CD4-positive, alpha-beta T cell treated with Interferon gamma for 1 hour (primary cell): ENCODE results near the gene ZNF705A.
"Not testable (repeated sequence)": the region's sequence is repeated elsewhere in the genome, so short reads cannot be mapped to it uniquely, and the experiment has no call there.

Source experiments
- DNase-seq: peaks from one replicate; pipeline ENCODE4 v3.0.0-alpha.2; 2020

ZNF705A gene

DNA sequence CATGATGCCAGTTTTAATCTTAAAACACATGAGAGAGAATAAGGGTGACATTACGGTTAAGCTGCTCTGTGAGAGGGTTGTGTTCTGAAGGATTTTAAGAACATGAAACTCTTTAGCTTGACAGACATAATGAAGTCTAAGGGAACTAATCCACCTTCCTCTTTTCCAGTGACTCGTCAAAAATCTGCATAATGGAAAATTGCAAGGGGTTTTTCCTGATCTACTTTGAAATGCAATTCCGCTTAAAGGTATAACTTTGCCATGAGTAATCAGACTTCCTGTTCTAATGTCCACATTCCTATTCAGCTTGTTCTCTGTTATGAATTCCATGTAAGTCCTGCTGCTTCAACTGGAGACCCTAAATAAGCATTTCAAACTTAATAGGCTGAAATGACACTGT lies at the start of gene ZNF705A:
Gene ZNF705A, plus strand, starts transcription at position 171 of the 400 bp plus-strand sequence. CDS start 15,611 bp downstream, outside the sequence.
- no peak for DNase-seq

- DNase-seq: peak; percentile 73
Measured at GRCh38 chr12:8108808-8109398, 47.9 kb upstream of the ZNF705A start.

GRCh38 chr12:8113117-8113516 lies 43.7 kb upstream of the ZNF705A start:
- DNase-seq: not testable (repeated sequence)

DNA sequence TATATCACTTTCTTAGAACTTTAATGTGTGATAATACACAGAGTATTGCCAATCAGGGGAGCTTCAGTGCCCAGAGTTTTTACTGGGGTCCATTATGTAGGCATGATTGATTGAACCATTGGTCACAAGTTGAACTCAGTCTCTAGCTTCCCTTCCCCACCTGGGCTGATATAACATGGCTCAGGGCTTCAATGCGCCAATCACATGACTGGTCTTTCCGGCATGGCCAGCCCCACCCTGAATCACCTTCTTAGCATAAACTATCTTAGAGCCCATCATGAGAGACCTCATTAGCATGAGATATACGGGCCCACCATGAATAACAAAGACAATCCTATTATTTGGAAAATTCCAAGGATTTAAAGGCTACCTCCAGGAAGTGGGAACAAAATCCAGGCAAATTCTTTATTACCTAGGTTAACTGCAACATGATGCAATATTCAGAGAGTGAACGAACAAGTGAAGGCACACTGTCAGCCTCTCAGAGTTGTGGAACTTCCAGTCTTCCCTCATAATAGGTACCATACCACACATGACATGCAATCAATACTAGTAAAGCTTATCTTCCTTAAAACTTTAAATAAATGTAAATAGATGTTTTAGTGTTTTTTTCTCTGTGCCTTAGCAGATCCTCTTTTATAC lies 36.6 kb upstream of the ZNF705A start:
- DNase-seq: no peak

GRCh38 chr12:8123124-8123912 lies 33.5 kb upstream of the ZNF705A start, which contains the start of gene CLEC4A:
TSS of gene CLEC4A (plus strand) at chr12:8123617. CDS start at chr12:8123879, 262 bp downstream.
- no peak for DNase-seq

DNA sequence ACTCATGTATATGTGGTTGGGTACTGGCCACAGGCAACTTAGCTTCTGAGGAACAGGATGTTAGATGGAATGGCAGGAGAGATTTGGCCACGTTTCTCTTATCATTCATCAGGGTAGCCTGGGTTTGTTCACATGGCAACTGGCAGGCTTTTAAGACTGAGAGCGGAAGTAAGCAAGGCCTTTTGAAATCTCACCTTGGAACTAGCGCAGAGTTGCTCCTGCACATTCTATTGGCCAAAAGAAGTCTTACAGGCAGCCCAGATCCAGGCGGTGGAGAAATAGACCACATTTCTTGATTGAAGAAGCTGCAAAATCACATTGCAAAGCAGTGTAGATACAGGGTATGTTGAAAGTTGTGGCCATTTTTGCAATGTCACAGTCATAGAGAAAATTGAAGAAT lies 29.7 kb upstream of the ZNF705A start:
- DNase-seq: peak; percentile 3

- DNase-seq: not testable (repeated sequence)
Measured at GRCh38 chr12:8133636-8134397, 23.0 kb upstream of the ZNF705A start.

GRCh38 chr12:8134398-8134930 lies 22.4 kb upstream of the ZNF705A start:
- DNase-seq: not testable (repeated sequence)

DNA sequence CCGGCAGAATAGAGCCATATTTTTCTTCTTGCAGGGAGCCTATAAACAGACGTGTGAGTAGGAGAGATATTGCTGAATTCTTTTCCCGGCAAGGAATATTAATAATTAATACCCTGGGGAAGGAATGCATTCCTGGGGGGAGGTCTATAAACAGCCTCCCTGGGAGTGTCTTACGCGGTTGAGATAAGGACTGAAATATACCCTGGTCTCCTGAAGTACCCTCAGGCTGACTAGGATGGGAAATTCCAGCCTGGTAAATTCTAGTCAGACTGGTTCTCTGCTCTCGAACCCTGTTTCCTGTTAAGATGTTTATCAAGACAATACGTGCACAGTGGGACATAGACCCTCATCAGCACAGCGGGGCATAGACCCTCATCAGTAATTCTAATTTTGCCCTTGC lies 15.2 kb upstream of the ZNF705A start:
- not testable (repeated sequence) for DNase-seq

GRCh38 chr12:8143261-8143660 lies 13.6 kb upstream of the ZNF705A start:
- DNase-seq: no peak

DNA sequence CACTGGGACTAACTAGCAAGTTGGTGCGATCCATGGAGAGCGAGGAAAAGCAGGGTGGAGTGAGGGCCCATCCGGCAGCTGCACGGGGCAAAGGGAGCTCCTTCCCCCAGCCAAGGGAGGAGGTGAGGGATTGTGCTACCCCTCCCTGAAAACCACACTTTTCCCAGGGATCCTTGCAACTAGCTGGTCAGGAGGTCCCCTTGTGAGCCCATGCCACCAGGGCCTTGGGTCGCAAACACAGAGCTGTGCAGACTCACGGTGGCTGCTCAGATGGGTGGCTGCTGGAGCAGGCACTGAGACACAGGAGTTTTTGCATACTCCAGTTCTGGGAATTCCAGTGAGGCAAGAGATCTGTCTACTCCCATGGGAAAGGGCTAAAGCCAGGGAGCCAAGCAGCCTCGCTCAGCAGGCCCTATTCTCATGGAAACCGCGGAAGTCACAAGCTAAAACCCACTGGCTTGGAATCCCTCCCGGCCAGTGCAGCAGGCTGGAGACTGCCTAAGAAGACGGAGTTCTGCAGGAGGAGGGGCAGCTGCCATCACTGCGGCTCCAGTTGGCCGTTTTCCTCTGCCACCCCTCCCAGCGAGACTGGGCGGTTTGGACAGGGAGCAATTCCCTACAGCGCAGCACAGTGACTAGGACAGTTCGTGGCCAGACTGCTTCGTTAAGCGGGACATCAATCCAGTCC lies 10.9 kb upstream of the ZNF705A start:
- DNase-seq: no peak

DNA sequence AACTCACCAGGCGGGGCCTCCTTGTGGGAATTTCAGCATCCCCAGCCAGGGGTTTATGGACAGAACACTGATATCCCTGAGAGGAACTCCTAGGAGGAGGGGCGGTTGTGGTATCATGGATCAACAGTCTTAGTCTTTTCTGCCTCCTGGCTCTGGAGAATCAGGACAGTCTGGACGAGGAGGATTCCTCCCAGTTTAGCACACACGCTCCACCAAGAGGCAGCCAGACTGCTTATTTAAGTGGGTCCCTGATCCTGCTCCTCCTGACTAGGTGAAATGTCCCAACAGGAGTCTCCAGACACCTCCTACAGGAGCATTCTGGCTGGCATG lies 10.4 kb upstream of the ZNF705A start:
- DNase-seq: no peak

DNA sequence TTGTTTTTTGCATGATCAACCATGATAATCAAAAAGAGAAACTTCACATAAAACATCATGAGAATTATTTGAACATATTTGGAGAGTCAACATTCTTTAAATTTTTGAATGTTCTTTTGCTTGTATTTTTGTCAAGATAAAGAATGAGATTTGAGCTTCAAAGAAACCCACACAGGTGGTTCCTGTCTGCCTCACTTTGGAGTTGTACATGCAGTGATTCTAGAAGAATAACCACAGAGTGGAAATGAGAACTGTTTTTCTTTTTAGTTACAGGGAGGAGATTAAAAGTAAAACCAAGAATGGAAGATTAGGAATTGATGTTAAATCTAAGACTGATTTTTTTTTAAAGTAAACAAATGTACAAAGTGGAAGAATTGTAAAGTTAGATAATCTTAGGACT lies 2.3 kb upstream of the ZNF705A start:
- DNase-seq: no peak

GRCh38 chr12:8156416-8156815 lies 399 bp upstream of the ZNF705A start:
- no peak for DNase-seq

GRCh38 chr12:8157484-8158198 lies 826 bp downstream of the ZNF705A start:
- DNase-seq: no peak

DNA sequence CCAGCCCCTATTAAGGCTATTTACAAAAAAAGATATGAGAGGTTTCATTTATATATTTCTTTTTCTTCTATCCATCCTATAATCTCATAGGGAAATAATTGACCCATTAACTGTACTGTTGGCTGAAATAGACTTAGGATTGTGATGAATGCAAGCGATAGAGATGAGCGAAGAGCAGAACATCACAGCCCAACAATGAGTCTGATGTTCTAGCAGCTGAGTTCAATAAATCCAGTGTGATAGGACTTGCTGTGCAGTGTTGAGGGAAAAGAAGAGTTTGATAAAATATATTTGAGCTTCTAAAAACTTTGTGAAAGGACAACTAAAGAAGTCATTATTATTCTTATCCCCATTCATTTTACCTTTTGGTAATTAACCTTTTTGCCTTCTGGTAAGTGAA lies 16.1 kb downstream of the ZNF705A start:
- not testable (repeated sequence) for DNase-seq

DNA sequence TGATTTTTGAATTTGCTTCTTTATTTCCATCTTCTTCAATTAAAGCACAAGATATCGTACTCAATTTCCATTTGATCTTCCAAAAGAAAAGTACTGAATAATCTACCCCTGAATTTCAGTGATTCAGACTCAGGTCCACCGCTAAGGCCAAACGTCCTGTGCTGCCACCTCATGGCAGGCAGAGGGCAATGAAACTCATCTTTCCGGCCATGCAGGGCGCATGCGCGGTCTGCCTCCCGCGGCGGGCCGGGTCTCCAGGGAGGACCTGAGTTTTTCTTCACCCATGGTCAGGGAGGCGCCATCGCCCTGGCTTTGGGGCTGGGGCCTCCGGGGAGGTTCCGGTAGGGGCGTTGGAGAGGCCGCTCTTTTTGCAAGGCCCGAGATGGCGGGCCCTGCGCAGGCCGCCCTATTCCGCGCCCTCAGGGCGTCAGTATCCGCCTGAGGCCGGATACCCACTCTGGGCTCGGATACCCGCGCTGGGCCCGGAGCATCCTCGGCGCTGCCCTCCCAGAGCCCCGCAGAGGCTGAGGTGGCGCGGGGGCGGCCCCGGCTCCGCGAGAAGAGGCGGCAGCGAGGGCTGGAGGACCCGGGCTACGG lies 23.3 kb downstream of the ZNF705A start:
- DNase-seq: peak; percentile 84

- DNase-seq: not testable (repeated sequence)
Measured at GRCh38 chr12:8181271-8181670, 24.5 kb downstream of the ZNF705A start.

- not testable (repeated sequence) for DNase-seq
Measured at GRCh38 chr12:8182923-8183322, 26.1 kb downstream of the ZNF705A start.

DNA sequence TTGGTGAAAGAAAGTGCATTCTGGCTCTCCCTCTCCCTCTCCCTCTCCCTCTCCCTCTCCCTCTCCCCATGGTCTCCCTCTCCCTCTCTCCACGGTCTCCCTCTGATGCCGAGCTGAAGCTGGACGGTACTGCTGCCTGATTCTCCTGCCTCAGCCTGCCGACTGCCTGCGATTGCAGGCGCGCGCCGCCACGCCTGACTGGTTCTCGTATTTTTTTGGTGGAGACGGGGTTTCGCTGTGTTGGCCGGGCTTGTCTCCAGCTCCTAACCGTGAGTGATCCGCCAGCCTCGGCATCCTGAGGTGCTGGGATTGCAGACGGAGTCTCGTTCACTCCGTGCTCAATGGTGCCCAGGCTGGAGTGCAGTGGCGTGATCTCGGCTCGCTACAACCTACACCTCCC lies 26.5 kb downstream of the ZNF705A start:
- not testable (repeated sequence) for DNase-seq

DNA sequence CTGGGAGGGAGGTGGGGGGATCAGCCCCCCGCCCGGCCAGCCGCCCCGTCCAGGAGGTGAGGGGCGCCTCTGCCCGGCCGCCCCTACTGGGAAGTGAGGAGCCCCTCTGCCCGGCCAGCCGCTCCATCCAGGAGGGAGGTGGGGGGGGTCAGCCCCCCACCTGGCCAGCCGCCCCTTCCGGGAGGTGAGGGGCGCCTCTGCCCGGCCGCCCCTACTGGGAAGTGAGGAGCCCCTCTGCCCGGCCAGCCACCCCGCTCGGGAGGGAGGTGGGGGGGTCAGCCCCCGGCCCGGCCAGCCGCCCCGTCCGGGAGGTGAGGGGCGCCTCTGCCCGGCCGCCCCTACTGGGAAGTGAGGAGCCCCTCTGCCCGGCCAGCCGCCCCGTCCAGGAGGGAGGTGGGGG lies 27.4 kb downstream of the ZNF705A start:
- DNase-seq: not testable (repeated sequence)
